NCI-H345 treated with DMSO at 0.1 percent for 48 hours (cell line): ENCODE results near the gene UBXN4.
"Not testable (repeated sequence)": the region's sequence is repeated elsewhere in the genome, so short reads cannot be mapped to it uniquely, and the experiment has no call there.

Experiments used
- DNase-seq: peaks from one replicate; lab custom pipeline; 2025; ENCODE audit not compliant: unreplicated experiment; lab: John Stamatoyannopoulos, UW

The UBXN4 gene

GRCh38 chr2:135741395-135742324, at the start of gene UBXN4:
Gene UBXN4 (plus strand): TSS chr2:135741855. CDS start chr2:135741930, 75 bp downstream.
- DNase-seq: peak; percentile 93

GRCh38 chr2:135694711-135695110, 46.9 kb upstream of the UBXN4 start:
- no peak for DNase-seq

GRCh38 chr2:135698838-135699237, 42.8 kb upstream of the UBXN4 start:
- no peak for DNase-seq

- no peak for DNase-seq
These were observed 40.2 kb upstream of the UBXN4 start for GRCh38 chr2:135701442-135701841.

- DNase-seq: no peak
These were observed 38.4 kb upstream of the UBXN4 start for GRCh38 chr2:135703300-135703699.

GRCh38 chr2:135704075-135704474, 37.6 kb upstream of the UBXN4 start:
- DNase-seq: not testable (repeated sequence)

GRCh38 chr2:135708159-135708558, 33.5 kb upstream of the UBXN4 start:
- DNase-seq: no peak

- peak; percentile 26 for DNase-seq
These were observed 31.7 kb upstream of the UBXN4 start for GRCh38 chr2:135709992-135710391.

- DNase-seq: not testable (repeated sequence)
These were observed 26.6 kb upstream of the UBXN4 start for GRCh38 chr2:135715086-135715485.

GRCh38 chr2:135728064-135728743, 13.5 kb upstream of the UBXN4 start:
- no peak for DNase-seq

GRCh38 chr2:135732561-135732960, 9.1 kb upstream of the UBXN4 start:
- no peak for DNase-seq

- DNase-seq: no peak
These were observed 8.6 kb upstream of the UBXN4 start for GRCh38 chr2:135733045-135733444.

- no peak for DNase-seq
These were observed 5.1 kb upstream of the UBXN4 start for GRCh38 chr2:135736546-135736945.

- no peak for DNase-seq
These were observed 1.4 kb upstream of the UBXN4 start for GRCh38 chr2:135740206-135740605.

GRCh38 chr2:135741043-135741394, 636 bp upstream of the UBXN4 start:
- no peak for DNase-seq

- peak; percentile 8 for DNase-seq
These were observed 686 bp downstream of the UBXN4 start for GRCh38 chr2:135742325-135742757.

GRCh38 chr2:135743860-135744259, 2.2 kb downstream of the UBXN4 start:
- DNase-seq: no peak

- DNase-seq: no peak
These were observed 3.2 kb downstream of the UBXN4 start for GRCh38 chr2:135744760-135745314.

GRCh38 chr2:135745545-135745944, 3.9 kb downstream of the UBXN4 start:
- no peak for DNase-seq

GRCh38 chr2:135755573-135755972, 13.9 kb downstream of the UBXN4 start:
- DNase-seq: no peak

GRCh38 chr2:135756692-135757091, 15.0 kb downstream of the UBXN4 start:
- DNase-seq: no peak

- DNase-seq: no peak
These were observed 20.4 kb downstream of the UBXN4 start for GRCh38 chr2:135762022-135762421.
